Nucleus accumbens (tissue), 56 donors: Measurements from ENCODE around the gene NMNAT3.

Source experiments
- DNase-seq, 56 donors: peaks; one replicate each; lab custom pipeline; 2025; lab: John Stamatoyannopoulos, UW

NMNAT3 gene

GRCh38 chr3:139554628-139555027, 123.1 kb downstream of the NMNAT3 start:
- DNase-seq, result no peak

GRCh38 chr3:139552632-139553365, 125.0 kb downstream of the NMNAT3 start:
- peak in 3 of 56 donors; percentile 12 to 29 (median 14) for DNase-seq

GRCh38 chr3:139548801-139549200, 129.0 kb downstream of the NMNAT3 start:
- no peak for DNase-seq

GRCh38 chr3:139547666-139548065, 130.1 kb downstream of the NMNAT3 start:
- no peak for DNase-seq

- no peak for DNase-seq
Observed at GRCh38 chr3:139546772-139547171, 131.0 kb downstream of the NMNAT3 start.

GRCh38 chr3:139541532-139542288, 136.1 kb downstream of the NMNAT3 start:
- DNase-seq, result no peak

- peak in 50 of 56 donors; percentile 11 to 82 (median 64) for DNase-seq
Observed at GRCh38 chr3:139540651-139541531, 136.9 kb downstream of the NMNAT3 start.

- peak in 41 of 56 donors; percentile 8 to 75 (median 36) for DNase-seq
Observed at GRCh38 chr3:139538733-139539132, 139.0 kb downstream of the NMNAT3 start.

- DNase-seq, result no peak
Observed at GRCh38 chr3:139537795-139538621, 139.8 kb downstream of the NMNAT3 start.

GRCh38 chr3:139537361-139537760, 140.4 kb downstream of the NMNAT3 start:
- no peak for DNase-seq

GRCh38 chr3:139534992-139535879, 142.5 kb downstream of the NMNAT3 start:
- DNase-seq, result peak in 43 of 56 donors; percentile 9 to 60 (median 35)

- DNase-seq, result peak in 5 of 56 donors; percentile 6 to 60 (median 26)
Observed at GRCh38 chr3:139534455-139534812, 143.3 kb downstream of the NMNAT3 start.

GRCh38 chr3:139533781-139534454, 143.9 kb downstream of the NMNAT3 start:
- DNase-seq, result peak in 26 of 56 donors; percentile 7 to 57 (median 27)

- peak in 47 of 56 donors; percentile 9 to 80 (median 50) for DNase-seq
Observed at GRCh38 chr3:139532976-139533375, 144.8 kb downstream of the NMNAT3 start.

GRCh38 chr3:139530717-139531116, 147.1 kb downstream of the NMNAT3 start:
- DNase-seq, result no peak

- no peak for DNase-seq
Observed at GRCh38 chr3:139529662-139530061, 148.1 kb downstream of the NMNAT3 start.

- DNase-seq, result no peak
Observed at GRCh38 chr3:139528924-139529323, 148.8 kb downstream of the NMNAT3 start.

- DNase-seq, result no peak
Observed at GRCh38 chr3:139528281-139528680, 149.5 kb downstream of the NMNAT3 start.
